H1 (cell line): ENCODE measurements around the gene FBXL17. TPM values are rescaled to one million over a fixed set of nuclear protein-coding genes. Genes with fewer than 3 reads are reported as not detected.

Experiments used
- CTCF ChIA-PET: fragments of 300-600 bp; sonication (Branson Sonifier 250); formaldehyde crosslinking; loops from one replicate; lab custom pipeline; 2021; ENCODE audit not compliant: partially characterized antibody; lab: Charles Lee
- POLR2A ChIA-PET: fragments of 300-600 bp; sonication (Branson Sonifier 250); formaldehyde crosslinking; loops from one replicate; lab custom pipeline; 2021; ENCODE audit warnings: inconsistent platforms; ENCODE audit not compliant: partially characterized antibody; lab: Charles Lee
- DNase-seq, 2 experiments: peaks; one replicate each; pipeline versions ENCODE4 v3.0.0 to v3.0.0-alpha.2; 2010 to 2022; ENCODE audit warnings: low spot score in 2 of 2, low read depth in 1 of 2, mixed read lengths in 1 of 2
- FAIRE-seq: peaks from 2 replicates; lab custom pipeline; 2011; peaks lifted over from hg19 to GRCh38; lab: Jason Lieb, UNC
- H2AFZ ChIP-seq: 2 replicates; pipeline ENCODE4 v1.8.1; 2012; ENCODE audit warnings: low read length, inconsistent platforms
- H2AK5ac ChIP-seq: 2 replicates; pipeline ENCODE4 v1.6.1; 2013; ENCODE audit warnings: low read depth, low read length
- H2BK120ac ChIP-seq: replicated peaks from 2 replicates; pipeline ENCODE3; 2013; ENCODE audit warnings: low read depth, low read length, inconsistent platforms
- H2BK12ac ChIP-seq: 2 replicates; pipeline ENCODE4 v1.6.1; 2013; ENCODE audit warnings: low read depth, low read length
- H2BK15ac ChIP-seq: 2 replicates; pipeline ENCODE4 v1.6.1; 2013; ENCODE audit warnings: low read length
- H2BK20ac ChIP-seq: 2 replicates; pipeline ENCODE4 v1.6.1; 2013; ENCODE audit warnings: low read length
- H2BK5ac ChIP-seq: 2 replicates; pipeline ENCODE4 v1.6.1; 2013; ENCODE audit warnings: low read depth, low read length
- H3K14ac ChIP-seq: 2 replicates; pipeline ENCODE4 v1.6.1; 2013; ENCODE audit warnings: inconsistent platforms; ENCODE audit not compliant: insufficient read length
- H3K18ac ChIP-seq: 2 replicates; pipeline ENCODE4 v1.6.1; 2013; ENCODE audit warnings: low read length; ENCODE audit errors: extremely low read depth
- H3K23ac ChIP-seq: 2 replicates; pipeline ENCODE4 v1.6.1; 2013; ENCODE audit warnings: inconsistent platforms; ENCODE audit not compliant: insufficient read length
- H3K23me2 ChIP-seq: 2 replicates; pipeline ENCODE4 v1.6.1; 2013; ENCODE audit warnings: low read depth, low read length
- H3K27ac ChIP-seq: 2 replicates; pipeline ENCODE4 v1.6.1; 2011; ENCODE audit warnings: low read depth, low read length, inconsistent platforms
- H3K27me3 ChIP-seq, 4 experiments: replicated peaks in 1 of 4; 1 replicate in 1 of 4; 2 replicates in 3 of 4; pipeline versions ENCODE4 v1.6.1 to v1.8.1; 2011 to 2013; ENCODE audit warnings: low read length in 3 of 4, mild to moderate bottlenecking in 3 of 4, inconsistent platforms in 2 of 4, mixed read lengths in 2 of 4, moderate library complexity in 1 of 4; ENCODE audit not compliant: control insufficient read depth in 3 of 4, insufficient read depth in 3 of 4; ENCODE audit errors: extremely low read depth in 1 of 4
- H3K36me3 ChIP-seq, 4 experiments: 2 replicates each; pipeline versions ENCODE4 v1.6.1 to v1.8.1; 2011 to 2013; ENCODE audit warnings: mild to moderate bottlenecking in 4 of 4, low read length in 3 of 4, moderate library complexity in 2 of 4, control low read depth in 1 of 4, inconsistent platforms in 1 of 4; ENCODE audit not compliant: insufficient read depth in 4 of 4, control insufficient read depth in 2 of 4
- H3K4ac ChIP-seq: replicated peaks from 2 replicates; pipeline ENCODE3; 2013; ENCODE audit warnings: low read length, low read depth, mixed read lengths, inconsistent platforms; ENCODE audit not compliant: insufficient read length
- H3K4me1 ChIP-seq, 4 experiments: replicated peaks in 1 of 4; 1 replicate in 1 of 4; 2 replicates in 3 of 4; pipeline versions ENCODE4 v1.6.1 to v1.8.1; 2011 to 2013; ENCODE audit warnings: low read length in 3 of 4, inconsistent platforms in 2 of 4, mixed read lengths in 1 of 4; ENCODE audit not compliant: insufficient read depth in 4 of 4, control insufficient read depth in 3 of 4
- H3K4me2 ChIP-seq, 2 experiments: 2 replicates each; pipeline versions ENCODE4 v1.6.1 to v1.8.1; 2011 to 2013; ENCODE audit warnings: low read depth in 2 of 2, low read length in 2 of 2, control low read depth in 1 of 2, inconsistent platforms in 1 of 2, mild to moderate bottlenecking in 1 of 2; ENCODE audit not compliant: insufficient read depth in 1 of 2
- H3K4me3 ChIP-seq, 4 experiments: fragments of 200-600, 300-600 bp in 1 of 4; sonication (generic), shearing (Covaris generic), sonication (Bioruptor Twin) in 1 of 4; 2 replicates each; pipeline versions ENCODE4 v1.5.1 to v1.8.1; 2011 to 2016; ENCODE audit warnings: low read length in 4 of 4, low read depth in 3 of 4, control low read depth in 2 of 4, inconsistent platforms in 2 of 4, mild to moderate bottlenecking in 2 of 4, mixed read lengths in 1 of 4, moderate library complexity in 1 of 4; ENCODE audit not compliant: insufficient read depth in 2 of 4; ENCODE audit errors: extremely low read depth in 1 of 4
- H3K56ac ChIP-seq: replicated peaks from 2 replicates; pipeline ENCODE3; 2013; ENCODE audit warnings: low read depth, mild to moderate bottlenecking, mixed read lengths, low read length, inconsistent platforms; ENCODE audit not compliant: insufficient read length
- H3K79me1 ChIP-seq: 2 replicates; pipeline ENCODE4 v1.6.1; 2013; ENCODE audit warnings: low read depth, low read length, control low read depth
- H3K79me2 ChIP-seq, 2 experiments: 2 replicates each; pipeline versions ENCODE4 v1.6.1 to v1.8.1; 2012 to 2013; ENCODE audit warnings: low read length in 2 of 2, mild to moderate bottlenecking in 2 of 2, inconsistent platforms in 1 of 2; ENCODE audit not compliant: insufficient read depth in 2 of 2, control insufficient read depth in 1 of 2
- H3K9ac ChIP-seq, 4 experiments: replicated peaks in 1 of 4; 1 replicate in 1 of 4; 2 replicates in 3 of 4; pipeline versions ENCODE4 v1.6.1 to v1.8.1; 2011 to 2013; ENCODE audit warnings: low read depth in 3 of 4, low read length in 3 of 4, control low read depth in 2 of 4, mild to moderate bottlenecking in 2 of 4, moderate library complexity in 2 of 4, inconsistent platforms in 1 of 4; ENCODE audit errors: extremely low read depth in 1 of 4
- H3K9me3 ChIP-seq, 2 experiments: 2 replicates each; pipeline versions ENCODE4 v1.6.1 to v1.8.1; 2012 to 2013; ENCODE audit warnings: mild to moderate bottlenecking in 2 of 2, moderate library complexity in 2 of 2, control low read depth in 1 of 2, inconsistent platforms in 1 of 2, low read depth in 1 of 2, low read length in 1 of 2, mixed read lengths in 1 of 2; ENCODE audit not compliant: insufficient read depth in 2 of 2
- H4K20me1 ChIP-seq, 2 experiments: replicated peaks in 1 of 2; 2 replicates each; pipeline versions ENCODE3 to v1.8.1; 2011 to 2013; ENCODE audit warnings: inconsistent platforms in 2 of 2, low read length in 2 of 2, mild to moderate bottlenecking in 1 of 2; ENCODE audit not compliant: insufficient read depth in 2 of 2, control insufficient read depth in 1 of 2
- H4K5ac ChIP-seq: 2 replicates; pipeline ENCODE4 v1.6.1; 2013; ENCODE audit warnings: low read length, low read depth, mixed read lengths, inconsistent platforms; ENCODE audit not compliant: insufficient read length
- H4K8ac ChIP-seq: 2 replicates; pipeline ENCODE4 v1.8.0; 2013; ENCODE audit warnings: mild to moderate bottlenecking, moderate library complexity, low read length, inconsistent platforms; ENCODE audit not compliant: insufficient read depth; ENCODE audit errors: extremely low read depth
- H4K91ac ChIP-seq: replicated peaks from 2 replicates; pipeline ENCODE3; 2013; ENCODE audit warnings: low read length, mixed read lengths, inconsistent platforms; ENCODE audit not compliant: insufficient read length
- CHD2 ChIP-seq: IDR thresholded peaks from 2 replicates; pipeline ENCODE4 v1.6.1; 2012; ENCODE audit warnings: low read length, improper control_type of control experiment
- CTCF ChIP-seq, 3 experiments: IDR thresholded peaks; 1 replicate in 2 of 3; 2 replicates in 1 of 3; pipeline versions ENCODE4 v1.5.1 to v1.6.1; 2011; ENCODE audit warnings: low read length in 3 of 3, mild to moderate bottlenecking in 3 of 3, inconsistent platforms in 2 of 3, low read depth in 1 of 3, moderate library complexity in 1 of 3; ENCODE audit not compliant: insufficient read depth in 1 of 3; ENCODE audit errors: control extremely low read depth in 1 of 3
- JUN ChIP-seq: IDR thresholded peaks from 2 replicates; pipeline ENCODE4 v1.6.1; 2011; ENCODE audit warnings: low read depth, mild to moderate bottlenecking, improper control_type of control experiment, low read length
- KDM1A ChIP-seq: fragments of 200-600, 300-600 bp; sonication (generic); IDR thresholded peaks from 2 replicates; pipeline ENCODE4 v1.7.1; 2016; ENCODE audit warnings: mild to moderate bottlenecking, low read length, borderline replicate concordance
- MAX ChIP-seq: IDR thresholded peaks from 2 replicates; pipeline ENCODE4 v1.6.1; 2012; ENCODE audit warnings: inconsistent platforms
- NANOG ChIP-seq: IDR thresholded peaks from 2 replicates; pipeline ENCODE4 v1.6.1; 2011; ENCODE audit warnings: low read length, low read depth, mild to moderate bottlenecking, inconsistent platforms; ENCODE audit not compliant: insufficient read depth, poor library complexity, severe bottlenecking
- RAD21 ChIP-seq, 2 experiments: IDR thresholded peaks in 1 of 2; conservative IDR thresholded peaks in 1 of 2; 2 replicates each; pipeline ENCODE4 v1.6.1; 2011; ENCODE audit warnings: low read depth in 2 of 2, low read length in 2 of 2, improper control_type of control experiment in 1 of 2, inconsistent platforms in 1 of 2, mild to moderate bottlenecking in 1 of 2, moderate library complexity in 1 of 2
- SIN3A ChIP-seq, 2 experiments: IDR thresholded peaks in 1 of 2; conservative IDR thresholded peaks in 1 of 2; 2 replicates each; pipeline ENCODE4 v1.6.1; 2011 to 2012; ENCODE audit warnings: low read length in 2 of 2, improper control_type of control experiment in 1 of 2, low read depth in 1 of 2, mild to moderate bottlenecking in 1 of 2
- SIX5 ChIP-seq: IDR thresholded peaks from 2 replicates; pipeline ENCODE4 v1.6.1; 2011; ENCODE audit warnings: mild to moderate bottlenecking, low read depth, low read length
- SP1 ChIP-seq: IDR thresholded peaks from 2 replicates; pipeline ENCODE4 v1.6.1; 2011; ENCODE audit warnings: low read depth, low read length
- TBP ChIP-seq: IDR thresholded peaks from 2 replicates; pipeline ENCODE4 v1.6.1; 2011; ENCODE audit warnings: low read depth, low read length, improper control_type of control experiment
- WGBS, 2 experiments: shearing (Covaris generic) in 1 of 2; methylation state at CpG; one replicate each; pipeline versions ENCODE4 v1.1.6 to v1.1.7; 2013 to 2015; ENCODE audit warnings: low lambda C conversion rate in 2 of 2, mixed read lengths in 2 of 2, inconsistent platforms in 1 of 2, low coverage in 1 of 2, missing lambda C conversion rate in 1 of 2; ENCODE audit not compliant: insufficient replicate concordance in 2 of 2, insufficient coverage in 1 of 2, insufficient read length in 1 of 2; ENCODE audit errors: extremely low coverage in 1 of 2, missing lambda C conversion rate in 1 of 2; 5-methylcytosine and 5-hydroxymethylcytosine counted together
- polyA plus RNA-seq, 7 experiments: library from polyadenylated mRNA; depleted of rRNA in 3 of 7; stranded (reverse) in 5 of 7; unstranded in 2 of 7; fragments of >200 nt in 5 of 7; fragments of 200-250 nt in 2 of 7; gene quantifications; 1 replicate in 5 of 7; 2 replicates in 1 of 7; 4 replicates in 1 of 7; pipeline versions ENCODE4 v1.2.1 to v1.2.3, GENCODE V29; 2011 to 2013; ENCODE audit warnings: missing spikeins in 2 of 7, mixed read lengths in 2 of 7
- total RNA-seq: library from RNA; stranded (reverse); fragmentation: NEBNext Ultra II Directional; extraction: Animal tissue kit (Norgen Biotek cat#: 25700); gene quantifications from 2 replicates; pipeline ENCODE4 v1.2.1, GENCODE V29; 2021

The FBXL17 gene
- total and polyA plus RNA-seq, 2 of the 8 experiments (the other 6 are each of a cell fraction or from before 2014, with no cell fraction given), result 0.35 to 4.3 TPM

GRCh38 chr5:108420158-108420557, 38.3 kb upstream of the FBXL17 start:
- Histone ChIP-seq H3K18ac (no peak overlapping the region), H2BK15ac (no peak overlapping the region), H4K8ac (no peak overlapping the region), H4K20me1 (no peaks in the 10 kb centered on the region), H2BK120ac (no peak overlapping the region), H3K27ac (no peak overlapping the region), H3K4ac (no peak overlapping the region), H3K79me1 (no peaks in the 10 kb centered on the region), H2BK5ac (no peak overlapping the region), H3K9ac (no peak overlapping the region), H3K23me2 (no peaks in the 10 kb centered on the region; the same call in 1 of the 2 replicates), H3K56ac (no peak overlapping the region), H2BK12ac (no peak overlapping the region), H4K5ac (no peak overlapping the region), H3K9me3 (peaks cover 2 to 3% of the 10 kb centered on the region in 2 experiments; a peak in 1 of 4 replicates), H3K23ac (no peak overlapping the region), H3K14ac (no peak overlapping the region), H3K4me3 (no peak overlapping the region), H3K27me3 (no peaks in the 10 kb centered on the region), H3K36me3 (no peaks in the 10 kb centered on the region), H3K4me2 (no peak overlapping the region), H3K79me2 (no peaks in the 10 kb centered on the region), H2AFZ (0 out of 2 replicates have a peak overlapping the region, but pooled peaks have one; percentile 20), H2BK20ac (no peak overlapping the region), H3K4me1 (no peaks in the 10 kb centered on the region), H2AK5ac (no peak overlapping the region), H4K91ac (no peak overlapping the region)
- WGBS, 2 experiments, result 86% methylated on average over 5 of the region's 5 CpGs; no CpG with 5 or more reads in 1 of the 2 experiments
- DNase-seq (no peak), FAIRE-seq (no peak)
- ChIA-PET POLR2A (interaction anchor here (0.6 kb wide), 1 partner anchor 837 kb away, joined by 4 read pairs; no protein-coding TSS in a partner anchor), CTCF (interaction anchor here (1.2 kb wide), 1 partner anchor 9 kb away, joined by 4 read pairs; no protein-coding TSS in a partner anchor)
- no peak for TF ChIP-seq CTCF (IDR thresholded peaks at IDR 0.05; ENCODE audit: control extremely low read depth in 1 of 3, insufficient read depth in 1 of 3, low read depth in 1 of 3, low read length in 3 of 3)
- TF ChIP-seq NANOG, result no peak
- TF ChIP-seq SP1, result no peak
- TF ChIP-seq MAX, result no peak
- no peak for TF ChIP-seq TBP
- TF ChIP-seq JUN, result no peak
- no peak for TF ChIP-seq SIN3A (conservative IDR thresholded peaks at IDR 0.05 in 1 of 2, IDR thresholded peaks at IDR 0.05 in 1 of 2; ENCODE audit: low read depth in 1 of 2, low read length in 2 of 2)
- no peak for TF ChIP-seq KDM1A
- no peak for TF ChIP-seq SIX5
- TF ChIP-seq CHD2, result no peak
- TF ChIP-seq RAD21 (IDR thresholded peaks at IDR 0.05 in 1 of 2, conservative IDR thresholded peaks at IDR 0.05 in 1 of 2; ENCODE audit: low read depth in 2 of 2, low read length in 2 of 2), result no peak
